ENCODE measurements around the gene SSTR5. TPM values are rescaled to one million over a fixed set of nuclear protein-coding genes. Genes with fewer than 3 reads are reported as not detected.

Gene SSTR5
- total RNA-seq, 6 donors from 2014 or later, result not detected

DNA sequence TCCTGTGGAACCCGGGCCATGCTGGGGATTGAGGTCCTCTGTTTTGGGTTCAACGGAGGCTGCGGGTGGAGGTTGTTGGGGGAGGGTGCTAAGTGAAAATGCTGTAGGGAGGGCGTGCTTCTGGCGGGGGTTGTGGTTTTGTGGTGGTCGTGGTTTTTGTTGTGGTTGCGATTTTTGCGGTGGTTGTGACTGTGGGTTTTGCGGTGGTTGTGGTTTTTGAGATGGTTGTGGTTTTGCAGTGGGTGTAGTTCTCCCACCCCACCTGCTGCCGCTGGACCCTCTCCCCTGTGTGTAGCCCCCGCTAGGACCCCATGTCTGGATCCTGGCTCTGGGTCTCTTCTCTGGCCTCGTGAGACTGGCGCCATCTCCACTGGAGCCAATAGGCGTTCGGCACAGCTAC, 4.9 kb upstream of the SSTR5 start:
- Histone ChIP-seq H3K9me3 (no peaks in the 10 kb centered on the region), H3K4me3 (no peak overlapping the region), H3K4me1 (peaks cover 0 to 12% (median 0%) of the 10 kb centered on the region in 4 donors), H3K27me3 (peaks cover 0 to 45% (median 14%) of the 10 kb centered on the region in 4 donors), H3K36me3 (no peaks in the 10 kb centered on the region), H3K27ac (no peak overlapping the region)
- TF ChIP-seq POLR2A (IDR thresholded peaks at IDR 0.05) (no peak), EP300 (IDR thresholded peaks at IDR 0.05) (no peak), POLR2AphosphoS5 (IDR thresholded peaks at IDR 0.05) (no peak)
- TF ChIP-seq, protein P1, sequence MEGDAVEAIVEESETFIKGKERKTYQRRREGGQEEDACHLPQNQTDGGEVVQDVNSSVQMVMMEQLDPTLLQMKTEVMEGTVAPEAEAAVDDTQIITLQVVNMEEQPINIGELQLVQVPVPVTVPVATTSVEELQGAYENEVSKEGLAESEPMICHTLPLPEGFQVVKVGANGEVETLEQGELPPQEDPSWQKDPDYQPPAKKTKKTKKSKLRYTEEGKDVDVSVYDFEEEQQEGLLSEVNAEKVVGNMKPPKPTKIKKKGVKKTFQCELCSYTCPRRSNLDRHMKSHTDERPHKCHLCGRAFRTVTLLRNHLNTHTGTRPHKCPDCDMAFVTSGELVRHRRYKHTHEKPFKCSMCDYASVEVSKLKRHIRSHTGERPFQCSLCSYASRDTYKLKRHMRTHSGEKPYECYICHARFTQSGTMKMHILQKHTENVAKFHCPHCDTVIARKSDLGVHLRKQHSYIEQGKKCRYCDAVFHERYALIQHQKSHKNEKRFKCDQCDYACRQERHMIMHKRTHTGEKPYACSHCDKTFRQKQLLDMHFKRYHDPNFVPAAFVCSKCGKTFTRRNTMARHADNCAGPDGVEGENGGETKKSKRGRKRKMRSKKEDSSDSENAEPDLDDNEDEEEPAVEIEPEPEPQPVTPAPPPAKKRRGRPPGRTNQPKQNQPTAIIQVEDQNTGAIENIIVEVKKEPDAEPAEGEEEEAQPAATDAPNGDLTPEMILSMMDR (IDR thresholded peaks at IDR 0.05), result no peak
- no peak for ATAC-seq (ENCODE audit: low FRiP score in 2 of 2)
- 58 to 64% methylated on average over 10 to 15 of the region's 15 CpGs for WGBS, 2 donors
- no peak for DNase-seq

DNA sequence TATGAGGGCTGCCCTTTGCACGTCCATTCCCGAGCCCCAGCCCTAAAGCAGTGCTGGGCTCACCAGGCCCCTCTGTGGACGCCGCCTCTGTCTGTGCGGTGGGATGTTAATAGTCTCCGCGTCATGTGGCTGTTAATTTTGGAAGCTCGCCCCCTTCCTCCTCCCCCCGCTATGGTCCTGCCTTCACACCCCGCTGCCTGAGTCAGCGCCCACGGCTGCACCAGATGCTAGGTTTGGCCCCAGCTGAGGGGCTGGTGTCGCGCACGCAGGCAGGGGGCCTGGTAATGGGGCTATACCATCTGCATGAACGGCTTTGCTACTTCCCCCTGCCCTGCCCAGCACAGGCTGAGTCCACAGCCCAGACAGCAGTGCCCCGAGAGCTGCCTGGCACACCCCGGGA, 4.1 kb upstream of the SSTR5 start:
- H3K4me3 ChIP-seq, result no peak overlapping the region
- H3K27ac ChIP-seq, result no peak overlapping the region
- DNase-seq (peak in 1 of 2 donors; percentile 60), ATAC-seq (ENCODE audit: low FRiP score in 2 of 2) (no peak)
- 64 to 78% methylated on average over 11 to 17 of the region's 18 CpGs for WGBS, 2 donors
- H3K27me3 ChIP-seq, result peaks cover 0 to 49% (median 18%) of the 10 kb centered on the region in 4 donors
- H3K9me3 ChIP-seq, result no peaks in the 10 kb centered on the region
- TF ChIP-seq POLR2AphosphoS5 (IDR thresholded peaks at IDR 0.05) (no peak), EP300 (IDR thresholded peaks at IDR 0.05) (no peak), POLR2A (IDR thresholded peaks at IDR 0.05) (no peak)
- TF ChIP-seq, protein P1 (IDR thresholded peaks at IDR 0.05), result no peak
- peaks cover 0 to 16% (median 0%) of the 10 kb centered on the region in 4 donors for H3K4me1 ChIP-seq
- no peaks in the 10 kb centered on the region for H3K36me3 ChIP-seq

DNA sequence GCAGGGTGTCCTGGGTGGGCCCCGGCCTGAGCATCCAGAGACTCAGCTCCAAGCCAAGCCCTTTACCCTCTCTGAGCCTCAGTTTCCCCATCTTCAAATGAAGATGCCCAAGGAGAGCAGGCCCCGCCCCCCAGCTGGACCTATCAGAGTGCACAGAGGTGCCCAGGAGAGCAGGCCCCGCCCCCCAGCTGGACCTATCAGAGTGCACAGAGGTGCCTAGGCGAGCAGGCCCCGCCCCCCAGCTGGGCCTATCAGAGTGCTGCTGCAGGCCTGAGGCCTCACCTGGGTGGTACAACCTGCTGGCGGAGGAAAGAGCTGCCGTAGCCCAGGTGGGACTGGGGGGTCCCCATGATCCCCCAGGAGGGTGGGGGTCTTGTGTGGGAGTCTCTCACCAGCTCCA, 3.4 kb upstream of the SSTR5 start:
- no peak for ATAC-seq (ENCODE audit: low FRiP score in 2 of 2)
- H3K27me3 ChIP-seq, result peaks cover 0 to 49% (median 20%) of the 10 kb centered on the region in 4 donors
- TF ChIP-seq POLR2A (IDR thresholded peaks at IDR 0.05), result no peak
- no peak overlapping the region for H3K27ac ChIP-seq
- DNase-seq, result peak in 1 of 2 donors; percentile 44
- 92 to 95% methylated on average over 4 to 6 of the region's 7 CpGs for WGBS, 2 donors
- H3K36me3 ChIP-seq, result no peaks in the 10 kb centered on the region
- peaks cover 0 to 16% (median 0%) of the 10 kb centered on the region in 4 donors for H3K4me1 ChIP-seq
- H3K4me3 ChIP-seq, result no peak overlapping the region
- no peaks in the 10 kb centered on the region for H3K9me3 ChIP-seq

DNA sequence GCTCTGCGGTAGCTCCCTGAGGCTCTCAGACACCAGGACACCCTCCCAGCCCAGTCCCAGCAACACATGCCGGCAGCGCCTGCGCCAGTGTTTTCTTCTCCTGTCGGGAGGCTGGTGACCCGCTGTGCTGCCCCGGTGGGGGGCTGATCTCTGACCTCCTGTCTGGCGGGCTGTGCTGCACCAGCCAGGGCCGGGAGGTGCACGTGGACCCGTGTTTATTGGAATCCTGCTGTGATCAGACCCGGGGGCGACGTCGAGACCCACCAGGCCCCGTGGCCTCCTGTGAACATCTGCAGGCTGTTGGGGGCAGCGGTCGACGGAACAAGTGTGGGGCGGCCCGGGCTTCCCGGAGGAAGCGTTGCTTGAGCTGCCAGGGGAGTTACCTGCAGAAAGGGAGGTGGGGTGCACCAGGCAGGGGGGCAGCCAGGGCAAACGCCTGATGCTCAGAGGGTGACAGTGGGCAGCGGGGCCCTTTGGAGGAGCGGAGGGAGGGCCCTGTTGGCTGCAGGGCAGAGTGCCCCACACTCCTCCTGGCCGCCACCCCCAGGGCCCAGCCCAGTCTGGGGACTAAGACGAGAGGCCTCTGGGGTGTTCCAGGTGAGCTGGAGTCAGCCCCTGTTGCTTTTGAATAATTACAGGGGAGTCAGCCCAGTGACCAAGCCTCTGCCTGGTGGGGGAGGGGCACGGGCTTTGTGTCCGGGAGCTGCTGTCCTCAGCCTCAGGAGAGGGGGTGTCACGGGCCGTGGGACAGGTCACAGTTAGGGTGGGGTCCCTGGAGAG, 2.3 kb upstream of the SSTR5 start:
- TF ChIP-seq POLR2AphosphoS5 (IDR thresholded peaks at IDR 0.05), result no peak
- TF ChIP-seq, protein P1 (IDR thresholded peaks at IDR 0.05), result no peak
- no peak for TF ChIP-seq EP300 (IDR thresholded peaks at IDR 0.05)
- no peak for TF ChIP-seq POLR2A (IDR thresholded peaks at IDR 0.05)
- DNase-seq, result peak in 1 of 2 donors; percentile 73
- Histone ChIP-seq H3K4me1 (peaks cover 0 to 16% (median 0%) of the 10 kb centered on the region in 4 donors), H3K27me3 (peaks cover 0 to 49% (median 20%) of the 10 kb centered on the region in 4 donors), H3K27ac (no peak overlapping the region), H3K9me3 (no peaks in the 10 kb centered on the region), H3K36me3 (no peaks in the 10 kb centered on the region), H3K4me3 (no peak overlapping the region)
- ATAC-seq (ENCODE audit: low FRiP score in 2 of 2), result no peak
- 20% methylated on average over 10 of the region's 32 CpGs for WGBS, 2 donors

DNA sequence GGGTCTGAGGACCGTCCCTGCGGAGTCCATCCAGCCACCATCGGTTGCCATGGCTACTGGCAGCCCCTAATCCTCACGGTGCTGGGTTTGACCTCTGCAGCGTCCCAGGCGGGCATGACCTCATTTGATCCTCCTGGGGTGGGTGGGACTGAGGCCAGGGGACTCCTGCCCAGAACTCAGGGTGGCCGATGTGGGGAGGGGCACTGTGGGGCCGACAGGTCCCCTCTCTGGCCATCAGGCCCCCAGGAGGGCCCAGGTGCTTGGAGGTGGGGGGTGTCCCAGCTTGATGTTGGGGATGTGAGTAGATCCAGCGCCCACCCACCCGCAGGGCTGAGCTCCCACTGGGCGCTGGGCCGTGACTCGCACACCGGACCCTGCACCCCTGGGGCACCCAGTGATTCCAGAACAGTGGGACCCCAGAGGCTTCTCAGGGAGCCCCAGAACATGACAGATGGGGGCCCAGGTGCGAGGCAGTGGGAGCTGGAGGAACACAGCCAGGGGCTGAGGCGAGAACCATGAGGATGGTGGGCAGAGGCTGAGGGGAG, 1.6 kb upstream of the SSTR5 start:
- DNase-seq, result peak in 1 of 2 donors; percentile 59
- Histone ChIP-seq H3K9me3 (no peaks in the 10 kb centered on the region), H3K27ac (no peak overlapping the region), H3K4me1 (peaks cover 0 to 16% (median 0%) of the 10 kb centered on the region in 4 donors), H3K36me3 (no peaks in the 10 kb centered on the region), H3K4me3 (no peak overlapping the region), H3K27me3 (peaks cover 0 to 49% (median 18%) of the 10 kb centered on the region in 4 donors)
- TF ChIP-seq POLR2AphosphoS5 (IDR thresholded peaks at IDR 0.05) (no peak), POLR2A (IDR thresholded peaks at IDR 0.05) (no peak), EP300 (IDR thresholded peaks at IDR 0.05) (no peak)
- TF ChIP-seq, protein P1 (IDR thresholded peaks at IDR 0.05), result no peak
- ATAC-seq (ENCODE audit: low FRiP score in 2 of 2), result no peak
- WGBS, 2 donors, result 34 to 49% methylated on average over 2 to 12 of the region's 16 CpGs

All from upper lobe of left lung (tissue), 6 donors.